Dermis blood vessel endothelial cell (primary cell): ENCODE results near the gene ICOS. TPM values are rescaled to one million over a fixed set of nuclear protein-coding genes. Genes with fewer than 3 reads are reported as not detected.
A peak's percentile ranks its signal among the peaks of the same experiment; 100 is the strongest.
"Not testable (repeated sequence)": the region's sequence is repeated elsewhere in the genome, so short reads cannot be mapped to it uniquely, and the experiment has no call there.

Source experiments
- DNase-seq: peaks from one replicate; pipeline ENCODE4 v3.0.0; 2010
- total RNA-seq: library from RNA; depleted of rRNA; stranded (reverse); fragments of >200 nt; gene quantifications from 2 replicates; pipeline ENCODE4 v1.2.3, GENCODE V29; 2014

Gene ICOS
- total RNA-seq, 1 donor from 2014 or later = not detected

DNA sequence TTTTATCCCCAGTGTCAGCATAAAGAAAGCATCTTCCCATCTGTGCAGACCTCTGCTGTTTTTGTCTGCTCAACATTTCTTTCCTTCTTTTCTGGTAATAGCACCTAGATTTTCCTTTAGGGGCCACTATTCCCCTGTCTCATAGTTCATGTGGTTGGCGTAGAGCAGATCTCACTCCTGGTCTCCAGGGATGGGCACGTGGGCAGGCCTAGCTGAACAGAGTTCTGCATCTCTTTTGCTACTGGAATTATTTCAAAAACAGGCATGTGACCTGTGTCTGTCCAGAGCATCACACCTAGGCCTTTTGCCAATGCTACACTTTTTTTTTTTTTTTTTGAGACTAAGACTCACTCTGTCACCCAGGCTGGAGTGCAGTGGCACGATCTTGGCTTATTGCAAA, 17.7 kb upstream of the ICOS start:
- no peak for DNase-seq

DNA sequence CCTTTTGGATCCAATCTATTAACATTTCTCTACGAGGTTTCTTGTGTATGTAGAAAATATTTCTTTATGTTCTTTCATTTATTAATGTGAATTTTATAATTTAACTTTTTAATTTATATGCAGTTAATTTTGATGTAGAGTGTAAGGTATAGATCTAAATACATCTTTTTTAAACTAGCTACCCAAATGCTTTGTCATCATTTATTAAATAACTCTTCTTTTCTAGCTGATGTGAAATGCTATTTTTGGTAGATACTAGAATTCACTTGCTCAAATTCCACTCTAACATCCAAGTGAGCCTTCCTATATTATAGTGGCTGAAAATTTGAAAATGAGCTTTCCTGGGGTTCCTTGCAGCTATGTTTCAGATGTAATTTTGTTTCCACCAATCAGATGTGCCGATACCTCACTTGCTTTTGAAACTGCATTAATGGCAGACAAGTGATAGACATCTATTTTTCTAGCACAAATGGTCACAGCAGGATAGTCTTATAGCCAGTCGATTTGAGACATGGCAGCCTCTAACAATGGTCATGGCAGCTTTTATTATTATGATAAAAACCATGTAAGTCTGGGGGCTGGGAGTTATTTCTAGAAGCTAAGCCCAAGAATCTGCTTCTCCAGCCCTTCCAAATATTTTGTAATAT, 10.9 kb upstream of the ICOS start:
- DNase-seq = no peak

DNA sequence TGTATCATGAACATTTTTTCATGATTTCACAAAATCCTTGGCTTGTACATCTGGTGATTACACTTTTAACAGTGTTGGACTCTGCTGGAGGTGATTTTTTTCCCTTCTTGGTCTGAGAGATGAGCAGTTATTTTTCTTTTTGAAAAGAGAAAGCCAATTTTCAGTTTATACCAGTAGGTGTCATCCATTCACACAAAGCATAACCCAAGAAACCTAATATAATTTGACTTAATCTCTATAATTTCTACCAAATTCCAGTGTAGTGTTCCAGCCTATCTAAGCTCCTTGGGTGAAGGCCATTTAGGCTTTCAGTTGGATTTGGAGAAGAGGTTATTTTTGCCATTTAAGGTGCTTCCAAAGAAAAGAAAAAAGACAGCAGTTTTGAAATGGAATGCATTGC, 7.7 kb upstream of the ICOS start:
- peak; percentile 37 for DNase-seq

DNA sequence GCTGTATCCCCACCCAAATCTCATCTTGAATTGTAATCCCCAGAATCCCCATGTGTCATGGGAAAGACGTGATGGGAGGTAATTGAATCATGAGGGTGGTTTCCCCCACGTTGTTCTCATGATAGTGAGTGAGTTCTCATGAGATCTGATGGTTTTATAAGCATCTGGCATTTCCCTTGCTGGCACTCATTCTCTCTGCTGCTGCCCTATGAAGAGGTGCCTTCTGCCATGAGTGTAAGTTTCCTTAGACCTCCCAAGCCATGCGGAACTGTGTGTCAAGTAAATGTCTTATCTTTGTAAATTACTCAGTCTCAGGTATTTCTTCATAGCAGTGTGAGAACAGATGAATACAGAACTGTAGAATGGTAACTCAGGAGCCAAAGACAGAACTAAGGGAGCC, 5.3 kb upstream of the ICOS start:
- not testable (repeated sequence) for DNase-seq

DNA sequence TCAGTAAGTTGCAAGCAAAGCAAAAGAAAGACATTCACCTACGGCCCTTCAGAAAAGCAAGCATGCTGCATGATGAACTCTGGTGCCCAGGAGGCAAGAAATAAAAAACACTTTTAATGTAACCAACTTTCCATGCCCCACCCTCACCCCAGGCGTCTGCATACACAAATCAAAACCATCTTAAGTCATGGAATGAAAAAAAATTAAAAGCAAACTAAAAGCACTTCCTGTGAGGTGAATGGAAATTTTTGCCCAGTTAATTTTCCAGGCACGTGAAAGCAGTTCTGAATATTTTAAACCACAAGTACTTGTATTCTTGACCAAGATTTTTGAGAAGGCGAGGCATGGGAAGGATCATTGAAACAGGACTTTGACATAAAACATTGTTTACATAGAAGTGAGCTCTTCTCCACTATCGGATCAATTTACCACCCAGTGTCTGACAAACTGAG, 2.5 kb upstream of the ICOS start:
- DNase-seq = no peak

DNA sequence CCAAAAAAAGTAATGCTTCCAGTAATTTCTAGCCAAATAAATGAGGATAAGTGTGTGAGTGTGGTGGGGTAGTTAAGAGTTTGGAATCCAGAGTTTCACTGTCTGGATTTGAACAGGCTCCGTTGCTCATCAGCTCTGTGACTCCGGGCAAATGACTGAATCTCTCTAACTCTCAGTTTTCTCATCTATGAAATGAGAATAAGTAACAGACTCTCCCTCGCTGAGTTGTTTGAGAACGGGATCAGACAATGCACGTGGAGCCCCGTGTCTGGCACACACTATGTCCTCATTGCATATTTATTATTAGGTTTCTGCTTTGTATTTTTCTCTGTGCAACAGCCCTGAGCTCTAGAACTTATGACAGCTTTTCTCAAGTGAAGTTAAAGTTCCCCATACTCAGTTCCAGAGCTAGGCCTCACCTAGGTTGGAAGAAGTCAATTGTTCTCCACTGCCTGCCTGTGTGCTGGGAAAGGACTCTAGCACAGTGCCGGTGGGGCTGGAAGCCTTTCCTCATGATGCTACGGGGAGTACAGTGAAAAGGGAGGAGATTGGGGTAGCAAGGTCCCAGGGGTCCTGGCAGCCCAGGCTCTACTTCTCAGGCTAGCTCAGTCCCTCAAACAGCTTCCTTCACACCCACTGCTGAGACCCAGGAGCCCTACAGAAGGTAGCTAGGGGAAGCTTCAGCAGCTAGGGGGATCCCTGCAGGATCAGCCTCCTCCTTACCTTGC, 1.7 kb upstream of the ICOS start:
- no peak for DNase-seq

DNA sequence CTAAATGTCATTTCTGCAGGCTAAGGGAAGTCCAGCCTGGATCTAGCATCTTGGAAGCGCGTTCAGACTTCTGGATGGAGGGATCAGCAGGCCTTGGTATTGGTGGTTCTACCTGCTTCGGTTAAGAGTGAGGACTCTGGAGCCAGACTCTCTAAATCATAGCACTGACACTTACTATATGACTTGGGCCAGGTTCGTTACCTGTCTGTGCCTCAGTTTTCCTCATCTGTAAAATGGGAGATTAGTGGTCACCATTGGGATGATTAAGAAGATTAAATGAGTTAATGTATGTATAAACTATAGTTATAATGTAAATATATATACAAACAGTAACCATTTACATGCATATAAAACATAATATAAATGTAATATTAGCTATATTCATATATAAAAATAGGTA, 995 bp upstream of the ICOS start:
- no peak for DNase-seq

DNA sequence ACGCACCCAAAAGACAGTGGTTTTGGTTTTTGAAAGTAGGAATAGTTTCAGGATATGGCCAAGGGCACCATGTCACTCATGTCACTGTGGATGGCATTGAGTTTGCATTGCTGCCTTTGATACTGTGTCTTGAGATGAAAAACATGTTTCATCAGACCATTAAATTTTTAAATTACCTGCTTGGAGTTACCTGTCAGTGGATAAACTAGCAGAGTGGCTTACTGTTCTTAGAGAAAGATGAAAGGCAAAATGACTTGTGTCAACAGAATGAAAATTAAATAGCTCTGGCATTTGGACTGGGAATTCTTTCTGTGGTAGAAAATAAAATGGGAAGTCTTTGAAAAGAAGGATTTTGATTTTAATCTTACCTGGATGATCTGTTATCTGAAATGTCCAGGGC, 386 bp downstream of the ICOS start:
- DNase-seq = no peak

DNA sequence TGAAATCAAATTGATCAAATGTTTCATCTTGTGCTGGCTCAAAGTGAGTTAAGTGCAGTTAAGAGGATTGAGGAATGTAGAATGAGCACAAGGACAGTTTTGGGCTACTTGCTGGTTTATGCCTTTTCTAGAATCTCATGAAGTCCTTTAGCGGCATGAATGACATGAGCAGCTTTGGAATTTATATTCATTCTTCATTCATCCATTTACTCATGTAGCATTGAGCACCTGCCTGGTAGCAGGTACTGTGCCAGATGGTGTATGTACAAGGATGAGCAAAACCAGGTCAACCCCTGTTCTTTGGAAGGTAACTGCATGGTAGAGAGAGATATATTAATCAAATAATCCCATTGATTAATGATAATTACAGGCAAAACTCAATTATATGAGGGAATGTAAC, 1.2 kb downstream of the ICOS start:
- no peak for DNase-seq

DNA sequence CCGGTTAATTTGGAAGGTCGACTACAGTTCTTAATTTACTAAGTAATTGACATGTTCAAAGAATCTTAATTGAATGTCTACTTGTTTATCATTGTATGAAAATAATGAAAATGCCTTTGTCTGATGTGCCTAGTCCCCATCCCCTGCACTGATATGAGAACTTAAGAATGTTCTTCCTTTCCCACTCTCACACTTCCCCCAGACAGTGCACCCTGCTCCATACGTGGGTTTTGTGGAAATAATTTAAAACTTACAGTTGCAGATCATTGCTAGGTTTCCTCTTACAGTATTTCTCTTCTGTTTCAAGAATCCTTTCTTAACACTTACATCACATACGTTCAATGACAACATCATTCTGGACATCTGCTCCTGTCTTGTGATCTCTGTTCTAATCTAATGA, 3.5 kb downstream of the ICOS start:
- DNase-seq = no peak

DNA sequence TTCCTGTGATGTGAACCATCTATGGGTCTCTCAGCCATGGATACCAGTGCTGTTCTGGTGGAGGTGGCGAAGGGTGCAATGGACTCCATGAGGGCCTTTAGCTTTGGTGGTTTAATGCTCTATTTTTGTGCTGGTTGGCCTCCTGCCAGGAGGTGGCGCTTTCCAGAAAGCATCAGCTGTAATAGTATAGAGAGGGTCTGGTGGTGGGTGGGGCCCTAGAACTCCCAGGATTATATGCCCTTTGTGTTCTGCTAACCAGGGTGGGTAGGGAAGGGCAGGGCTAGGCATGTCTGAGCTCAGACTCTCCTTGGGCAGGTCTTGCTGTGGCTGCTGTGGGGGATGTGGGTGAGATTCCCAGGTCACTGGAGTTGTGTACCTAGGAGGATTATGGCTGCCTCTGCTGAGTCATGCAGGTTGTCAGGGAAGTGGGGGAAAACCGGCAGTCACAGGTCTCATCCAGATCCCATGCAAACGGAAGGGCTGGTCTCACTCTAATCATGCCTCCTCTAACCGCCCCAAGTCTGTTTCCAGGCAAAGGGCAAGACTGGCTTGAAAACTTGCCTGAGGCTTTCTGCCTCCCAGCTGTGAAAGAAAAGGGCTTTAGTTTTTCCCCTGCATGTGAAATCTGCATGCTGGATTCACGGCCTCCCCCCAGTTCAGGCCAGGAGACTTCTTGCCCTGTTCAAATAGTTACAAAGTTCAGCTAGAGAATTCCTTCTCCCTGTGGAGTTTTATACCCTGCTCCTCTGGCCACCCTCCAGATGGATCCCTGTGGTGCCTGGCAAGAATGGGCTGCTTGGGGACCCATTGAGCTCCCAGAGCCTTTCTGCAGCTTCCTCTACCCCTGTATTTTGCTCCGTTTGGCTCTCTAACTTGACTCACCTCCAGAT, 7.2 kb downstream of the ICOS start:
- not testable (repeated sequence) for DNase-seq

DNA sequence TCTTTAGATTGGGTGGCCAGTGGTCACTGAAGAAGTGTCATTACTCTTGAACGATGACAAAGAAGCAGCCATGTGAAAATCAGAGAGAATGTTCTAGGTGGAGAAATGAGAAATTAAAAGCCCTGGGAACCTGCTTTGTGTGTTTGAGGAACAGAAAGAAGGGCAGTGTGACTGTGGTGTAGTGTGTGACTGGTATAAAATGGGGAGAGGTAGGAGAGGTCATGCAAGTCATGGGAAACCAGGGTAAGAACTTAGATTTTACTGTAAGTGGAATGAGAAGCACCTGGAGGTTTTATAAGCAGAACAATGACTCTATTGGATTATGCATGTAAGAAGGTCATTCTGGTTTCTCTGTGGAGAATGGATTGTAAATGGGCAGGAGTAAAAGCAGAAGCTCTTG, 12.2 kb downstream of the ICOS start:
- no peak for DNase-seq

DNA sequence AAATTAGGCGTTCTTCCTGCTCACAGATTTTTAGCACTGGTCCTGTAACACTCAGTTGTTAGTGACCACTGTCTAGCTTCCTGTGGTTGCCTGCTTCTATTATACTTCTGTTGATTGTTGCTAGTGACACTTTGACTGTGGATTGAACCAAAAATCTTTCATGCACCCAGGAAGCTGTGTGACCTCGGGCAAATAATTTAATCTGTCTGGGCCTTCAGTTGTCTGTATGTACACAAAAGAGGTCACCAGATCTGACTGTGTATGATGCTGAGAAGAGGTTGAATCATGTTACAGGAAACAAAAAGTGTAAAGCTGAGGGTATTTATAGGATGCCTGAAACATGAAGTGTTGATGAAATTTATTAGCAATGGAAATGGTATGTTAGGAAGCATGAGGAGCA, 12.7 kb downstream of the ICOS start:
- DNase-seq = no peak

DNA sequence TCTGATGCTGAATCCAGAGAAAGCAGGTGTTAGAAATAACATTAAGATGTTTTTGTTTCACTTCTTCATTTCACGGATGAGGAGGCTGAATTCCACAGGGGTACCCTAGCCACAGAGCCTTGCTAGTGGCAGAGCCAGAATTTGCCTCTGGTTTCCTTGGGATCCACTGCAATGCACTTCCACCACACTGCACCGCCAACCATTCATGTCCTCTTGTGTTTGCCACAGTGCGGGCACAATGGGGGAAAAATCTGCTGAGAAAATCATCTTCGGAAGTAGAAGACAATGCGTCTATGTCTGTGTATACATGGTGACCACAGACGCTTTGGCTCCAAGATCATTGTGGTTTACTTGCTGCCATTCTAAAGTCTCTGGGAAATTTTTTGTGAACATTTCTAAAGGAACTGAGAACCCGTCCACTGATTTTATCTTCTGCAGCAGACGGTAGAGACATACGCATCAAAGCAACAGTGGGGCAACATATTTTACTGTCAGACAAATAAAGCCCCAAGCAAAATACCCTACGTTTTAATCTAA, 14.9 kb downstream of the ICOS start:
- DNase-seq = no peak

DNA sequence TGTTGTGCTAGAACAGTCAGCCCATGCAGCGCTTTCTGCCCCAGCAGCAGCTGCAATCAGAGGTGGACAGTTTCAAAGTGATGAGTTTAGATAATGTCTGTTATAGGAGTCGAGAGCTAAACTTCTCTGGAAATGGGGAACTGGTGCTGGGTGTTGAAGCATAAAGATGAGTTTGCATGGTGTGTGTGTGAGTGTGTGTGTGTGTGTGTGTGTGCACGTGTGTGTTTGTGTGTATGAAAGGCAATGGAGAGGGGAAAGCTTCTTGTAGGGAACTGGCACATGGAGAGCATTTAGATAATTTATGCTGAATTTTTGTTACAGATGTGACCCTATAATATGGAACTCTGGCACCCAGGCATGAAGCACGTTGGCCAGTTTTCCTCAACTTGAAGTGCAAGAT, 22.7 kb downstream of the ICOS start:
- DNase-seq = no peak

DNA sequence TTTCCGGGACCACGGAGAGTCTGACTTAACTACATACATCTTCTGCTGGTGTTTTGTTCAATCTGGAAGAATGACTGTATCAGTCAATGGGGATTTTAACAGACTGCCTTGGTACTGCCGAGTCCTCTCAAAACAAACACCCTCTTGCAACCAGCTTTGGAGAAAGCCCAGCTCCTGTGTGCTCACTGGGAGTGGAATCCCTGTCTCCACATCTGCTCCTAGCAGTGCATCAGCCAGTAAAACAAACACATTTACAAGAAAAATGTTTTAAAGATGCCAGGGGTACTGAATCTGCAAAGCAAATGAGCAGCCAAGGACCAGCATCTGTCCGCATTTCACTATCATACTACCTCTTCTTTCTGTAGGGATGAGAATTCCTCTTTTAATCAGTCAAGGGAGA, 23.1 kb downstream of the ICOS start:
- DNase-seq = no peak

DNA sequence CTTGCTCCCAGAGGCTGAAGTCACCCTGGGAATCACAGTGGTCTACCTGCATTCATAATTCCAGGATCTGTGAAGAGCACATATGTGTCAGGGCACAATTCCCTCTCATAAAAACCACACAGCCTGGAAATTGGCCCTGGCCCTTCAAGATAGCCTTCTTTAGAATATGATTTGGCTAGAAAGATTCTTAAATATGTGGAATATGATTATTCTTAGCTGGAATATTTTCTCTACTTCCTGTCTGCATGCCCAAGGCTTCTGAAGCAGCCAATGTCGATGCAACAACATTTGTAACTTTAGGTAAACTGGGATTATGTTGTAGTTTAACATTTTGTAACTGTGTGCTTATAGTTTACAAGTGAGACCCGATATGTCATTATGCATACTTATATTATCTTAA, 24.2 kb downstream of the ICOS start:
- no peak for DNase-seq

DNA sequence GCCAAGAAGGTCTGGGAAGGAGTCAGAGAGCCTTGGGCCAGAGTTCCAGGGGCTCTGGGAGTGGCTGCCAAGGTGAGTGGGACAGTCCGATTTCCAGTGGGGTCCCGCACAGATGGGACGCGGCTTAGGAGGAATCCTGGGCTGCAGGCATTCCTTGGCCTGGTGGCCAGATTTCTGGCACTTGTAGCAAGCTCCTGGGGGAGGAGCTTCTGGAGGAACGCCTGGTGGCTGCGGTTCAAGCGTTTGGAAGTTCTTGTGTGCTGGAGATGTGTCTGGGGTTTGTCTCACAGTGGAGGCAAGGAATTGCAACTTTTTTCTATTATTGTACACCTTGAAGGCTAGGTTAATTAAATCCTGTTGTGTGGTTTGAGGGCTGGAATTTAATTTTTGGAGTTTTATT, 28.6 kb downstream of the ICOS start:
- not testable (repeated sequence) for DNase-seq

DNA sequence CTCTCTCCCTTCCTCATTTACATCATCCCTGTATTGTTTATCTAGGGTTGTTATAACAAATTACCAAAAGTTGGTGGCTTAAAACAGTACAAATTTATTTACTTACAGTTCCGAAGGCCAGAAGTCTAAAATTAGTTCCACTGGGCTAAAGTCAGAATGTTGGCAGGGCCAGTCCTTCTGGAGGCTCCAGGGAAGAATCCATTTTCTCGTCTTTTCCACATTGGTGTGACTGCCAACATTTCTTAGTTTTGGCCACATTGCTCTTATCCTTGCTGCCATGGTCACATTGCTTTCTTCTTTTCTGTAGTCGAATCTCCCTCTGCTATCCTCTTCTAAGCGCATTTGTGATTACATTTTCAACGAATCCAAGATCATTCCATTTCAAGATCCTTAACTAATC, 34.7 kb downstream of the ICOS start:
- no peak for DNase-seq

DNA sequence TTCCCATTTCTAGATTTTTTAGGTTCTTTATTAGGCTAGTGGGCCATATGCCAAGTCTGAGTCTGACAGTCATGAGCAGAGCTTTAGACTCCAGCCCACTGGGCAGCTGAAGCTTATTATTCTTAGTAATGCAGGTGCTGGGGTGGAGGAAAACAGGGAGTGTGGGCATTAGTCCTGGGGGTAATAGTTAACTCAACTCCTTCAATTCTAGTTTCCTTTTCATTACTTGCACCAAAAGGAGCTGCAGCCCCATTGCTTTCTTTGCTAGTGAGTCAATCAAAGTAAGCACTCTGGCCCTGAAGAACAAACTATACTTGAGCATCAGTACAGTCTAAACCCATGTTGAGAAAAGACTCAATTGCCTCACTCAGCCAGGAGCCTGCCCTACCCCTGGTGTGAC, 35.5 kb downstream of the ICOS start:
- DNase-seq = no peak

DNA sequence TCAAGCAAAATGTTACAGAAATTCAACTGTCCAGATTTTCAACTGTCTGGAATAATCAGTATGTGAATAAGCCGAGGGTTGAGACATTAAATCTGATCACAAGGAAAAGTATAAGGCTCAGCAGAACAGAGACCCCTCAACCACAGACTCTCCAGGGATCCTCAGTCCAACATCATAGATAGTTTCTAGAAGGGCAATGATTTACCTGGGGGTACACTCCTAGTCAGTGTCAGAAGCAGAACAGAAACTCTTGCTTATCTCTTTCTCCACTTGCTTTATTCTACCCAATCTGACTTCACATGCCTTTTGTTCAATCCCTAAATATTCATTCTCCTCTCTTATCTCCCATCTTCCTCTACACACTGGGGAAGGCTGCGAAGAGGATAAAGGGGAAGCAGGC, 36.4 kb downstream of the ICOS start:
- DNase-seq = no peak

DNA sequence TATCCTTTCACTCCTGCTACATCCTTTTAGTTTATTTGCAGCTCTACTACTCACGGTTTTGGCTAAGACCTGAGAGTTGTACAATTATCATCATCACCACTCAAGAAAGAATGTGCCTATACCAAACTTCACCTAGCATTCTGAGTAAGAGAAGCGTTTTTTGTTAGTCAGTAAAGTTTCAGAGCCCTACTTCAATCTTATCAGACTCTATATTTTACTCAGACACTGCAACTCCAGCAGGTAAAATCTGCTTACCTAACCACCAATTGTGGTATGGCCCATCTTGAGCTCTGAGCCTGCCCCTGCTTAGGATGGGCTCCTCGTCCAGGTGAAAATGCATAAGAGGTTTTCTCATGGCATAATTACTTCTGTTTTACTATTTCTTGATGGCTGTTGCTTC, 37.1 kb downstream of the ICOS start:
- no peak for DNase-seq

DNA sequence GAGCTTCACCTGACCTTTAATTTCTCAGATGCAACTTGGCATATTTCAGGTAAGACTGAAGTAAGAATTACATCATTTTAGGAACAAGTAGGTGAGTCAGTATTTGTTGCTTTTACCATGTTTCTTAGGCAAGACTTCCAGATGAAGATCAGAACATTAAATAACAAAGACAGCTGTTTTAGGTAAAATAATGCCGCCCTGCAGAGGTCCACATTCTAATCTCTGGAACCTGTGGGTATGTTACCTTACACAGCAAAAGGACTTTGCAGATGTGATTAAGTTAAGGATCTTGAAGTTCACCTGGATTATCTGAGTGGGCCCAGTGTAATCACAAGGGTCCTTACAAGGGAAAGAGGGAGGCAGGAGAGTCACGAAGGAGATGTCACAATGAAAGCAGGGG, 39.3 kb downstream of the ICOS start:
- DNase-seq = no peak
